NOMO-1 (cell line): ENCODE measurements around the gene THSD4.
"Not testable (repeated sequence)": the region's sequence is repeated elsewhere in the genome, so short reads cannot be mapped to it uniquely, and the experiment has no call there.

Experiments used
- DNase-seq, 2 experiments: peaks; one replicate each; lab custom pipeline; 2025; ENCODE audit not compliant: unreplicated experiment in 2 of 2; lab: John Stamatoyannopoulos, UW

THSD4 gene

DNA sequence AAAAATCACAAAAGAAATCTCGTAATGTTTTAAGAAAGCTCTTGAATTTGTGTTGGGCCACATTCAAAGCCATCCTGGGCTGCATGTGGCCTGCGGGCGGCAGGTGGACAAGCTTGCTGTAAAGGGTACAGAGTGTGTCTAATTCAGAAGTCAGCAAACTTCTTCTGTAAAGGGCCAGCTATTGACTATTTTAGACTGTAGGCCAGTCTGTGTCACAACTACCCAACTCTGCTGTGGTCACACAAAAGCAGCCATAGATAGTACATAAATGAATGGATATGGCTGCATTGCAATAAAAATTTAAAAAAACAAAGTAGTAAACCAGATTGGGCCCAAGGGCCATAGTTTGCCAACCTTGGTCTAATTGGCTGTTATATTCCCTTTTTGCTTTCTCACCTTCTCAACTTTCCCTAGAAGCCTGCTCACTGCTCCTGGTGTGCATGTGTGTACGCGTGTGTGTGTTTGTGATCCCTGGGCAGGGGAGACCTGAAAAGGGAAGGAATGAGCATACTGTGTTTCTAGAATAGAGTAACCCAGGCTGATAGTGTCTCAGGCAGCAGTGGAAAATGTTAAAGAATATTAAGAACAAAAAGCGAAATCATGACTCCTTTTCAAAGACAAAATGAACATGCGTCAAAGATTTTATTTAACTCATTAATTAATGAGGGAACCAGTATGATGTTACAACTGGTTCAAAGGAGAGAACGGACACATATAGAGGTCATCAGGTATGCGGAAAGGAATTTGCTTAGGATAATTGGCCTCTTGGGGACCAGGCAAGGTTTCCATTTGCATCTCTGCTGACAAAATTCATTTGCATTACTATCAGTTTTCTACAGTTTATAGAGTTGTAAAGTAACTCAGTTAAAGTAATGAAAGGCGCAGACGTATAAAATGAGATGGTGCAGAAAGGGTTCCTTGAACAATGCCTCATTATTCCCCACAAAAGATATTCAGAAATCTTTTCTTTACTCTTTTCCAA lies 248.0 kb downstream of the THSD4 start:
- no peak for DNase-seq

DNA sequence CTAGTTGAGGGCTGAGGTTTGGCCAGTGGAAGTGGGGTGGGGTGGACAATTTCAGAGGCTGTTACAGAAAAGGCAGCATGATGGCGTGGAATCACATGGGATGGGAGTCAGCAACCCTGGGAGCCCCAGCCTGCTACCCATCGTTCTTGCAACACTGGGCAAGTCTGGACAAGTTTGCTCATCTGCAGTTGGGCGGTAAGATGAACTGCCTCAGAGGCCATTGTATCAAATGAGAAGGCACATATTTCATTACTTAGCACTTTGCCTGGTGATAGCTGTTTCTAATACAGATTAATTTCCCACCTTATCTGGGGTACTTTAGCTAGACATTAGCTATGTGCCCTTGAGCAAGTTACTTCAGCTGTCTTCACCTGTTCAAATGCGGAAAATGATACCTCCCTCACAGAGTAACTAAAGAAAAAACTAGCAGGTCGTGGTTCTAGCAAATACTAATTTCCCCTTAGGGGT lies 248.9 kb downstream of the THSD4 start:
- no peak for DNase-seq

DNA sequence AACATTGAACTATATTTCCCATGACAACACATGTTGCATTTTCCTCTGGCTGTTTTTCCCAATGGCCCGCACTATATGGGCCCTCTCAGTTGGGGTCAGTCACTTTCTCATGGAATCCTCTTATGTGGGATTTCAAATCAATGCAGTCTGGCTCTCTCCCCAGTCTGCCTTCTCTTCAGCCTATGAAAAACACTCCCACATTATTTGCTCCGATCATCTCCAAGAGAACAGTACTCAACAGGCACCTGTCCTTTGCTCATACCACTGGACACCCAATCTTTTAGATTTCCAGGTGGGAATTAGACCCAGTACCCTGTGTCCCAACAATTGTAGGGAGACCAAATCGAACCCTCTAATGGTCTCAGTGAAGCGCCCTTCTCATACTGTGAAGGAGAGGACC lies 251.3 kb downstream of the THSD4 start:
- no peak for DNase-seq

DNA sequence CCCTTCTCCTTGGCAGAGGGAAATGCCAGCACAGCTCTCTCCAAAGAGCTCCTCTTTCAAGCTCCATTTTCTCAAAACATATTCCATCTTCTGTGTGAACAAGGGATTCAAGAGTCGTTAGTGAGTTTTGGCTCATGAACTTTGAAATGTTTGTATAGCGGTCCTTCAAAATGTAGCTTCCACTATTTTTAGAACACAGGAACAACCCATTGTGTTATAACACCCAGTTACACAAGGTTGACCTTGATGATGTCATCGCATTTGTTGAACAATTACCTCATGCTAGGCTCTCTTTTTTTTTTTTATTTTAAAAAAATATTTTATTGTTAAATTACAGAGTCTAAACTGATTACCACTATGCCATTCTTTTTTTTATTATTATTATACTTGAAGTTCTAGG lies 251.7 kb downstream of the THSD4 start:
- DNase-seq = no peak

DNA sequence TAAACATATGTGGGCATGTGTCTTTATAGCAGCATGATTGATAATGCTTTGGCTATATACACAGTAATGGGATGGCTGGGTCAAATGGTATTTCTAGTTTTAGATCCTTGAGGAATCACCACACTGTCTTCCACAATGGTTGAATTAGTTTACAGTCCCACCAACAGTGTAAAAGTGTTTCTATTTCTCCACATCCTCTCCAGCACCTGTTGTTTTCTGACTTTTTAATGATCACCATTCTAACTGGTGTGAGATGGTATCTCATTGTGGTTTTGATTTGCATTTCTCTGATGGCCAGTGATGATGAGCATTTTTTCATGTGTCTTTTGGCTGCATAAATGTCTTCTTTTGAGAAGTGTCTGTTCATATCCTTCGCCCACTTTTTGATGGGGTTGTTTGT lies 252.5 kb downstream of the THSD4 start:
- DNase-seq = not testable (repeated sequence)

DNA sequence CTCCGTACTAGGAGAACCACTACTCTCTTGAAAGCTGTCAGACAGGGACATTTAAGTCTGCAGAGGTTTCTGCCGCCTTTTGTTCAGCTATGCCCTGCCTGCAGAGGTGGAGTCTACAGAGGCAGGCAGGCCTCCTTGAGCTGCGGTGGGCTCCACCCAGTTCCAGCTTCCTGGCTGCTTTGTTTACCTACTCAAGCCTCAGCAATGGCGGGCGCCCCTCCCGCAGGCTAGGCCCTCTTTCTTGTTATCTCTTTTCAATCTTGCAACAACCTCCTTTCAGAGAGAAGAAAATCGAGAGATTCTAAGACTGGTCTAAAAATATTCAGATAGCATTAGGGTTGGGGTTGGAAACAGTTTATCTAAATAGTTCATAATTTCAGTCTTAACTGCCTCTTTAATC lies 257.5 kb downstream of the THSD4 start:
- DNase-seq = not testable (repeated sequence)

DNA sequence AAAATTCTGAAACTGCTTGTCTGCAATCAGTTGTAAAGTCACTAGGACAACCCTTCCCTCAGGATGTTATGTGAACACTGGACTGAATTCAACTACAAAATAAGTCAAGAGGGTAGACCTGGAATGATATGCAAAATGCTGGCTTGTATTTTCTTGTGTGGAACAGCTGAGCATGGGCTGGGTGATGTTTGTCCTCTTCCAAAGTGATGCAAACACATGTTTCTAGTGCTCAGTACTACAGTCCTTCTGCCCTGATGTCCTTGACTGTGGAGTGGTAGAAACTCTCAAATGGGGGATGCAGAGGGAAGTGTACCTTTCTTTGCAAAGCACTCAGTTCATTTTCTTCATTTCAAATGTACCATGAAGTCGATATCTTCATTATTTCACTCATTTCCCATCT lies 258.6 kb downstream of the THSD4 start:
- no peak for DNase-seq

DNA sequence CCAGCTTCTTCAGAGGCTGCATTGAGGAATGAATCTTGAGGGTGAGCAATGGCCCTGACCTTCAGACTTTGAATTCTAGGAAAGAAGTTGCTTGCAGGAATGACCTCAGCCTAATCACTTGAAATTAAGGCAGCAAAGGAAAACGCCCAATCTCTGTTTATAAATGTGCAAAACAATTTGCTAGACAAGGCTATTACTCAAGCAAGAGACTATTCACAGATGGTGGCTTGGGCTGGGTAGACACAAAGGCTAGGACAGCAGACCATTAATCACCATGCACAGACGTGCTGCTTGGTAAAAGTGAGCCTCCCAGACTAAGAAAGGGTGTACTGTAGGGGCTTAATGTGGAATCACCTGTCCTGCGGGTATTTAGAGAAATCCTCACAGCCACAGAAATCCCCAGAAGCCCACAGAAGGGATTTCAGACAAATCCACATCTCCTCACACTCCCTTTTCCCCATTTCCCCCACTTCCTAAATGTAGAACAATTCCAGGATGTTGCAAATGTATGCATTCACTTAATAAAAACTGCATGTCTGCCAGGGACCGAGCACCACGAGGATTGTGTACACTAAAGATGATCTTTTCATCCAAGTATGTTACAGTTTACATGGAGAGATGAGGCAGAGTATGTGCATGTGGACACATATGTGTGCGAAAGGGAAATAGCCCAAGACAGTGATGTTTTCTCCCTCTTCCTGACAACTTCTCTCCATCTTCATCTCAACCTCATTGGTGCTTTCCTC lies 259.5 kb downstream of the THSD4 start:
- DNase-seq = no peak

DNA sequence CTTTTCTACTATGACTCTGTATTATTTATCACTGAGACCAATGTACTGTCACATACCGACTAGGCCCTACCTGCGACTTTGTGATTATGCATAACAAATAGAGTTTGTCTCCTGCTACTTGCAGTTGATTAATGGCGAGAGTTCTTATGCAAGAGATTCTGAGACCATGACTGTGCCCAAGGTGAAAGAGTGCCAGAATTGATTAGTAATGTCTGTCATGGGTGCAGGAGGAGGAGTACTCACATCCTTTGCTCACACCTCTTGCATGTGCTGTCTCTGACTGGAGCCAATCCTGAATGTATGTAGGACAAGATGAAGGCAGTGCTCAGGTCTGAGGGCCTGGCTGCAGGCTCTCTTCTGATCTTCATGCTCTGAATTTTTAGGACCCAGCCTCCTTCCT lies 260.7 kb downstream of the THSD4 start:
- DNase-seq = no peak

DNA sequence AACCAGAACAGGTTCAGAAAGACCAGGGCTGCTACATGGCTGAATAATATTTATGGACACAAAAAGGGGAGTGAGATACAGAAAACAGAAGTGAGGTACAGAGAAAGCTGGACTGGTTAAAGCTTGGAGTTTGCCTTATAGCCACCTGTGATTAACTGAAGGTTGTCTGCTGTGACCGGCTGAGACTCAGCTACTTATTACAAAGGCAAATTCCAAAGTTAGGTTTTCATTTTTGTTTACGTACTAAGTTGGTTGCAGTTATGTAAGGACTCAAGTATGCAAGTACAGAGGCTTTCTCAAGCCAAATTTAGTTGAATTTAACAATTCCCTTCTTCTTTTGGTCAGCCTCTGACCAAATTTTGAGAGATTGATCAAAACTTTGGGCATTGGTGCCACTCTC lies 264.6 kb downstream of the THSD4 start:
- DNase-seq = no peak

DNA sequence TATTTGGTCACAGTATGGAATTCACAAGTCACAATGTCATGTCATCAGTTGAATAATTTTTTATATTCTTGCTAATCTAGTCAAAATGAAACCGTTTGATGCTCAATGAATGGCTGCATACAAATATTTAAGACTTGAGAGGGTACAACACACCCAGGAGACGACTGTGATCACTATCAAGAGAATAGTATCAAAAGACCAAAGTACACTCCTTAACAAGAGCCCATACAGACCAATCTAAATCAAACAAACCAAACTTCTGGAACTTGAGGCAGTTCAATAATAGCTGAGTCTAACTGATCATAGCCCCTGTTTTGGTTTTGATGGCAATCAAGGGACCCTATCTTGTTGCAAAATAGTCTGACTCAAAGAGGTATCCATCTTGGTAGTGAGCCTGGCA lies 265.1 kb downstream of the THSD4 start:
- DNase-seq = no peak

DNA sequence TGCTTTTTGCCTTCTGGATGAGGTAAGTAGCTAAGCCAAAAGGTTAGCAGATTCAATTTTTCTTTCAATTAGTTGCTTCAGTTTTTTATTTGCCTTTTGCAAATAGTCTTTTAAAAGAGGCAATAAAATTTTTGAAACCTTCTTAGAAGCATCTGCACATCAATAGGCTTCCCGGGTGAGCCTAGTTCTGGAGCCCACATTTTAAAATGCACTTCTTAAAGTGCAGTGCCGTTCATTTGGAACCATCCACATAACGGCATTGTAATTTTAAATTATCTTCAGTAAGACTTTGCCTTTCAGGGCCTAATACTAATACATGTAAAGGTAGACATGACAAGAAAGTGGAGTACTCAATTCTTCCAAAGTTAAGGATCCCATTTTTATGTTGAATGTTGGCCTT lies 269.2 kb downstream of the THSD4 start:
- DNase-seq = no peak

DNA sequence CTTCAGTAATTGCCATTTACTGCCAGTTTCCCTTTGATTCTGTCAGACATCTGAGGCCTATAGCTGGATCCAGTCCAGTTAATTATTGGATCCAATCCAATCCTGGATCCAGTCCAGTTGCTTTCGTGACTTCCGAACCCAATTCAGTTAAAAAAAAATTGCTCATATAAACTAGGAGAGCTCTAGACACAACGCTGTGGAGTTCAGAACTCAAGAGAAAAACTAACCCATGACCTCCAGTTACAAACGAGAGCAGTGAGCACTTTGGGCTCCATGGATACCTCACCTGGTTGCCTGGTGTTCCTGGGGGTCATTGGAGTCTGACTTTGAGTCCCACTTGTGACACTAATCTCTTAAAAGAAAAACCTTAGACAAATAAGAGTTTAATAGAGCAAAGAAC lies 269.8 kb downstream of the THSD4 start:
- DNase-seq = no peak

DNA sequence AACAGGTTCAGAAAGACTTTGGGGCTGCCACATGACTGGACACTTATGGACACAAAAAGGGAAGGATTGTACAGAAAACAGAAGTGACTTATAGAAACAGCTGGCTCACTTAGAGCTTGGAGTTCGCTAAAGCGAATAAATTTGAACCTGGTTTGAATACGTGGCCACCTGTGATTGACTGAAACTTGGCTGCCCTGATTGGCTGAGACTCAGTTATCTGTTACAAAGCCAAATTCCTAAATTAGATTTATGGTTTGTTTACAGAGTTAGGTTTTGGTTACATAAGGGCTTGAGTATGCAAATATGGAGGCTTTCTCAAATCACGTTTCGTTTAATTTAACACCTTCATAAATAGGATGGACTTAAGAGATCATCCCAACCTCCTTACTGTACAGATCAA lies 270.2 kb downstream of the THSD4 start:
- no peak for DNase-seq

DNA sequence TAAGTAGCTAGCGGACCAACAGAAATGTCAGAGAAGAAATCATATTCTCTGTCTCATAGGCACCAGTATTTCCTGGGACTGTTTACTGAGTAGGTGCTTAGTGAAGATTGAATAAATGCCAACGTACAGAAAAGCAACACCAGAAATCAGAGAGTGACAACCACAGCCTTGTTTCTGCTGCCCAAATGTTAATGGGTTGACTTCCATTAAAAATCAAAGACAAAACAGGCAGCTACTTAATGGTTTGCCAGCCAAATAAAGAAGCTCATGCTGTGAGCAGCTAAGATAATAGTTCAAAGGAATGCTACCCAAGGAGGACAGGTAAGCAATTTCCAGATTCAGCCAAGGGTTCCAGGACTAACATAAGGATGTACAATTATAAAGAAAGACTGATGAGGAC lies 270.7 kb downstream of the THSD4 start:
- DNase-seq = no peak

DNA sequence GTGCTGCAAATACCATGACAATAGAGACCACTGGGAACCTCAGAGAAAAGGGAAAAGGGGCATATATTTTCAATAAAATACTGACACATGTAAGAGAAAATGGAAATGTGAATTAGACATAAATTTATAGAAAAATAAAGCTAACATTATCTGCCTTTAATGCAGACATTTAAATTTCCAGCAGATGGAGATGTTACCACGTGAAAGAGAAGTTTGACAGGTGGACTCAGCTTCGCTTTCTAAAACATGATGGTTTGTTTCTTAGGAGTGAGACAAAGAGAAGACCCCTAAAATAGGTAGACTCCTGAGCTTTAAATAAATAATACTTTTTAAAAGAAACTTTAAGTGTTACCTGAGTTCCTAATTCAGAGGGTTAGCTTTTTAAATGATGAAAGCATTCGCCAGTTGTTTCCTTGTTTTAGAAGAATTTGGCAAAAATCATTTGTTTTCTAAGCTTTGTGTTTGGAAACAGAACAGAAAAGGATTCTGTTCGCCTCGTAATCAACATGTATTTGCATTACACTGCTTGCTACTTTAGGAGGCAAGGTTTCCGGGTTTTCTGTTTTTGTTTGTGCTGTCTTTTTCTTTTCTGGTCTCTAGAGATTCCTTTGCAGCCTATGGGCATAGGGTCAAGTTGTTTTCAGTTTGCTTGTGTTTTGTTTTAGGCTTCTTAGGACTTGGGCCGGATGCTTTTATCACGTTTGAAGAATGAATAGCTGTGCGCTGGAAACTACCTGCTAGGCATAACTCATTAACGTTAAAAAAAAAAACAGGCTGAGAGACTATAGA lies 271.4 kb downstream of the THSD4 start:
- DNase-seq = no peak

DNA sequence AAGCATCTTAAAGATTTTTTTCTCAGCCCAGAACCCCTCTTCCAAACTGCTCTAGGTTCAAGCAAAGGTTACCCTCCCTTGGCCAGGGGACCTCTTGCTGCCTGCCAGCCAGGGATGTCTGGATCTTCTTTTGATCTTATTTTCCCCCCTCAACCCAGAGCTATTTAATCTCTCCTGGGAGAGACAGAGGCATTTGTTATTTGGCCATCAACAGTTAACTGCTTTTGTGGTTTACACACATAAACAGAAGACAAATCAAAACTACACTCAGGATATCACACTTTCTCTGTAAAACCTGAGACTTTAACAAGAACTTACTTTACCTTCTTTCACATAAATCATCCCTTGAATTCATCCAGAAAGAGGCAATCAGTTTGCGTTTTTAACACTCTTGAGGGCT lies 272.5 kb downstream of the THSD4 start:
- no peak for DNase-seq

DNA sequence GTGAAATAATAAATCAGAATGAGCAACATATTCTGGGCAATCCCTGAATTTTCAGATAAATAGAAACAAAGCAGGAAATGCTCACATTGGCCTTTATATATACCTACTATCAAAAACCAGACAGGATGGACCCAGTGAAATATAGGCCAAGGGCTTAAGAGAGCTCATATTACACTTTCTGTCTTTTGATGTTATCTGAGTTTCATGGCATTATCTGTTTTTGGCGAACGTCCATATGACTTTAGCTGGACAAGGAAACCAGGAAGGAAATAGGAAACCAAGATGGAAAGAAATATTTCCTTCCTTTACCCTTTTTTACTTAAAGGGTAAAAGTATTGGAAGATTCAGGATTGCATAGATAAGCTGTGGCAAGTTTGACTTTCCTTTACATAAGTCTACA lies 274.8 kb downstream of the THSD4 start:
- no peak for DNase-seq

DNA sequence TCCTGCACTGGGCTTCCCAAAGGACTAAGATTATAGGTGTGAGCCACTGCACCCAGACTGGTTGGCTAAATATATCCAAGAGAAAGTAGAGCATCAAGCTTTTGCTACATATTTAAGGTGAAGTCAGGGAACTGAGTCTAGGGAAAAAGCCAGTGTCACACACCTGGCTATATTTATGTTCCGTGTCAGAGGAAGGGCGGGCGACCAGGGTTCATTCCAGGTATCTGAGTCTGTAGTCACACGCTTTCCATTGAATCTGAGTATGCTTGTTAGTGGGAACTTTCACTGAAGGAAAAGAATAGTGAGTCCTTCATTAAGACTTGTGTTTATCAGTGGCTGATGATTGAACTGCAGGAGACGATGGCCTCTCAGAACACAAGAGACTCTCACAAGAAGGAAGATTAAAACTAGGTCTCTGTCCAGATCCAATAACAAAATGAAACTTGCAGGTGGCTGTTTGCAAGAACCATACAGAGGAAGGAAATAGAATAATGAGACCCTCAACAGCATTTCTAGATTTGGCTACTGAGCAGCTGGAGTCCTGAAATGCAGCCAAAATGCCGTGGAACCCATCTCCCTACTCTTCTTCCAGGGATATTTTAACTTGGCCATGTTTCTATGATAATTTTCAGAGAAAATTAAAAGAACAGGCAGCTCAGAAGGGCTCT lies 276.3 kb downstream of the THSD4 start:
- no peak for DNase-seq

DNA sequence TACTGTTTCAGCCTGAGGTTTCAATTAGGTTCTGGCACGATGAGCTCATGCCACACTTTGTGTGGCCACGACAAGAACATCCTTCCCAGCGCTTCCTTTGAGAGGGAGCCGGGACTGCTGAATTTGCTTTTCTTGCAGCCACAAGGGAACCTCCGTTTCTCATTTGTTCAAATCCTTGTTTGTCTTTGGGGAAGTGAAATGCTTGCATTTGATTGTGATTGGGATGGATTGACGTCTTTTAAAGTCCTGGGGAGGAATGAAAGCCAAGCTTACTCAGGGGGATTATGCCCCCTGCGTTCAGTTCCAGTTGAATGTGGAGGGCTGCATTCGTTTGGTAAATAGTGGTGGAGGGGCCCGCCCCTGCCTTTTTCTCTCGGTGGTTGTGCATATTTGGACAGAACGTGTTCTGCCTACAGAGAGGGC lies 277.6 kb downstream of the THSD4 start:
- DNase-seq = no peak

DNA sequence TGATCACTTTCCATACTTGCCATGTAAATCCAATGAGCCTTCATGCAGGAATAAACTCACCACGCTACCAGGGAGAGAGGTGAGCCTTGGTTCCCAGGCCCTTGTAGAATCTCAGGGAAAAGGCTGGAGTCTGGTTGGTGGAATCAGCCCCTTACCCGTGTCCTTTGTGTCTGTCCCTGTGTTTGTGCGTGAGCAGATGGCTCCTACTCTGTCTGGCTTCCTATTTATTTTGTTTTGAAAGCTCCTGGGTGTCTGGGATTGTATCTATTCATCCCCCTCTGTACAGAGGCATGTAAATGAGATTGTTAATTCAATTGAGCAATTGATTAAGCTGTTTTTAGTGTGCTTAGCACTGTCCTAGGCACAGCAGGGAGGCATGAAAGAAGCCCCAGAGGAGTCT lies 278.1 kb downstream of the THSD4 start:
- no peak for DNase-seq
